ENCODE measurements around the gene STX1B. TPM values are rescaled to one million over a fixed set of nuclear protein-coding genes. Genes with fewer than 3 reads are reported as not detected.

Gene STX1B
- total RNA-seq, 2 donors from 2014 or later = 0.35 to 0.52 TPM

DNA sequence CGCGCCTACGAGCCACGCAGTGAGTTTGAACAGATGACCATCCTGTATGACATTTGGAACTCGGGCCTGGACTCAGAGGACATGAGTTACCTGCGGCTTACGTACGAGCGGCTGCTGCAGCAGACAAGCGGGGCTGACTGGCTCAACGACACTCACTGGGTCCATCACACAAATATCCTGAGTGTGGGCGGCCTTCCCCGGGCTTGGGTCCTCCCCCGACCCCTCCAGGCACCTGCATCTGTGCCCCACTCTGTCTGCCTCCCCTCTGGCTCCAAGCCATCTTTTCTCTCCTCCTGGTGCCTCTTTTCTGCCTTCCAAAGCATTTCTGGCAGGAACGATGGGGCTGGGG lies 30.4 kb downstream of the STX1B start:
- Histone ChIP-seq H3K27me3 (no peaks in the 10 kb centered on the region), H3K9ac (ENCODE audit: low read depth in 2 of 2, low read length in 2 of 2) (no peak overlapping the region), H3K27ac (no peak overlapping the region), H3K36me3 (peaks cover 9% of the 10 kb centered on the region), H3K4me1 (no peaks in the 10 kb centered on the region), H3K9me3 (no peaks in the 10 kb centered on the region), H3K4me3 (no peak overlapping the region)
- no peak for DNase-seq
- TF ChIP-seq, protein P1, sequence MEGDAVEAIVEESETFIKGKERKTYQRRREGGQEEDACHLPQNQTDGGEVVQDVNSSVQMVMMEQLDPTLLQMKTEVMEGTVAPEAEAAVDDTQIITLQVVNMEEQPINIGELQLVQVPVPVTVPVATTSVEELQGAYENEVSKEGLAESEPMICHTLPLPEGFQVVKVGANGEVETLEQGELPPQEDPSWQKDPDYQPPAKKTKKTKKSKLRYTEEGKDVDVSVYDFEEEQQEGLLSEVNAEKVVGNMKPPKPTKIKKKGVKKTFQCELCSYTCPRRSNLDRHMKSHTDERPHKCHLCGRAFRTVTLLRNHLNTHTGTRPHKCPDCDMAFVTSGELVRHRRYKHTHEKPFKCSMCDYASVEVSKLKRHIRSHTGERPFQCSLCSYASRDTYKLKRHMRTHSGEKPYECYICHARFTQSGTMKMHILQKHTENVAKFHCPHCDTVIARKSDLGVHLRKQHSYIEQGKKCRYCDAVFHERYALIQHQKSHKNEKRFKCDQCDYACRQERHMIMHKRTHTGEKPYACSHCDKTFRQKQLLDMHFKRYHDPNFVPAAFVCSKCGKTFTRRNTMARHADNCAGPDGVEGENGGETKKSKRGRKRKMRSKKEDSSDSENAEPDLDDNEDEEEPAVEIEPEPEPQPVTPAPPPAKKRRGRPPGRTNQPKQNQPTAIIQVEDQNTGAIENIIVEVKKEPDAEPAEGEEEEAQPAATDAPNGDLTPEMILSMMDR (IDR thresholded peaks at IDR 0.05) = no peak
- intact Hi-C loops (cut with DNase I) = loop anchor here (5.0 to 10.0 kb wide), 2 partner anchors 165 to 462 kb away; partner anchors contain the start of gene ZNF843

GRCh38 chr16:30979170-30980022 lies 31.0 kb downstream of the STX1B start:
- TF ChIP-seq, protein P1 (IDR thresholded peaks at IDR 0.05) = no peak
- no peaks in the 10 kb centered on the region for H3K4me1 ChIP-seq
- no peak for DNase-seq
- no peak overlapping the region for H3K9ac ChIP-seq (ENCODE audit: low read depth in 2 of 2, low read length in 2 of 2)
- no peaks in the 10 kb centered on the region for H3K27me3 ChIP-seq
- H3K4me3 ChIP-seq = no peak overlapping the region
- peaks cover 9% of the 10 kb centered on the region for H3K36me3 ChIP-seq
- H3K27ac ChIP-seq = no peak overlapping the region
- H3K9me3 ChIP-seq = no peaks in the 10 kb centered on the region
- intact Hi-C loops (cut with DNase I) = loop anchor here (5.0 to 10.0 kb wide), 2 partner anchors 165 to 463 kb away; partner anchors contain the start of gene ZNF843

GRCh38 chr16:30977502-30977901 lies 32.9 kb downstream of the STX1B start:
- Histone ChIP-seq H3K27ac (no peak overlapping the region), H3K4me3 (no peak overlapping the region), H3K4me1 (no peaks in the 10 kb centered on the region), H3K9ac (ENCODE audit: low read depth in 2 of 2, low read length in 2 of 2) (no peak overlapping the region), H3K9me3 (no peaks in the 10 kb centered on the region), H3K27me3 (no peaks in the 10 kb centered on the region), H3K36me3 (peaks cover 9% of the 10 kb centered on the region)
- DNase-seq = no peak
- intact Hi-C loops (cut with DNase I) = no loop called here
- TF ChIP-seq, protein P1 (IDR thresholded peaks at IDR 0.05) = no peak

DNA sequence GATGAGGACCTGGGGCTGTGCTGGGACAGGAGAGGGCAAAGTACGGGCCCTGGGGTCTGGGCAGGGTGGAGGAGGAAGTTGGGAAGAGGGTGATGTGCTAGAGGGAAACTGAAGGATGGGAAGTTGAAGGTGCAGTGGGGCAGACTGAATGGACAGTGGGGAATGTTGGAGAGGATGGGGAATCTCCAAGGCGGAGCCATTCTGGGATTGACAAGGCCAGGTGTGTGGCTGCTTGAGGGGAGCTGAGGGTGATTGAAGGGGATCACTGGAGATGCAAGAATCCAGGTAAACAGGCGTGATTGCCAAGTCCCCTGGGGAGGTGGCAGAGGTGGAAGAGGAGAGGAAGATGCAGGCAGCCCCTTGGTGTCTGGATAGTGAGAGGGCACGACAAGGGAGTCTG lies 34.0 kb downstream of the STX1B start:
- no peak for DNase-seq
- no peak overlapping the region for H3K4me3 ChIP-seq
- no peaks in the 10 kb centered on the region for H3K27me3 ChIP-seq
- no peak overlapping the region for H3K9ac ChIP-seq (ENCODE audit: low read depth in 2 of 2, low read length in 2 of 2)
- H3K27ac ChIP-seq = no peak overlapping the region
- intact Hi-C loops (cut with DNase I) = no loop called here
- no peaks in the 10 kb centered on the region for H3K4me1 ChIP-seq
- TF ChIP-seq, protein P1 (IDR thresholded peaks at IDR 0.05) = no peak
- no peaks in the 10 kb centered on the region for H3K9me3 ChIP-seq
- H3K36me3 ChIP-seq = peaks cover 10% of the 10 kb centered on the region

DNA sequence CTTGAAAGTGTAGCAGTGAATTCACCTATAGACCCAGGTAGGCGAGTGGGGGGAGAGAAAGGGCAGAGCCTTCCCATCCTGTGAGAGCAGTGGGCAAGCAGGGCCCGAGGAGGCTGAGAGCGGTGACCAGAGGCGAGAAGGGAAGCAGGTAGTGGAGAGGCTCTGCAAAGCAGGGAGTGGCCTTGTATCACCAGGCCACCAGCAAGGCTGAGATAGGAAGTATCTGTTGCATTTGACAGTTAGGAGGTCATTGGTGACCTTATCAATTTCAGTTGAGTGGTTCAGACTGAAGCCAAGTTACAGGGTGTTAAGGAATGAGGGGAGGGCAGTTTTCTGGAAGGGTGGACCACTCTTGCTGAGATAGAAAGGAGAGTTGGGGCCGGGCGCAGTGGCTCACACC lies 36.1 kb downstream of the STX1B start:
- no peak overlapping the region for H3K9ac ChIP-seq (ENCODE audit: low read depth in 2 of 2, low read length in 2 of 2)
- no peak for DNase-seq
- no peaks in the 10 kb centered on the region for H3K9me3 ChIP-seq
- TF ChIP-seq, protein P1 (IDR thresholded peaks at IDR 0.05) = no peak
- no peak overlapping the region for H3K4me3 ChIP-seq
- no peaks in the 10 kb centered on the region for H3K4me1 ChIP-seq
- intact Hi-C loops (cut with DNase I) = no loop called here
- H3K36me3 ChIP-seq = peaks cover 8% of the 10 kb centered on the region
- no peak overlapping the region for H3K27ac ChIP-seq
- no peaks in the 10 kb centered on the region for H3K27me3 ChIP-seq
